ENCODE results near the gene TAPT1.
"Not testable (repeated sequence)": the region's sequence is repeated elsewhere in the genome, so short reads cannot be mapped to it uniquely, and the experiment has no call there.

TAPT1 gene

GRCh38 chr4:16225863-16226815 is at the start of gene TAPT1:
TSS of gene TAPT1 (minus strand) at chr4:16226471. CDS start at chr4:16226457, 14 bp downstream.
- DNase-seq = peak; percentile 52

- no peak for DNase-seq
Measured at GRCh38 chr4:16271411-16271810, 45.1 kb upstream of the TAPT1 start.

- DNase-seq = no peak
Measured at GRCh38 chr4:16270454-16271328, 44.4 kb upstream of the TAPT1 start.

GRCh38 chr4:16269742-16270453 is 43.6 kb upstream of the TAPT1 start:
- not testable (repeated sequence) for DNase-seq

GRCh38 chr4:16269240-16269639 is 43.0 kb upstream of the TAPT1 start:
- no peak for DNase-seq

GRCh38 chr4:16268290-16268689 is 42.0 kb upstream of the TAPT1 start:
- DNase-seq = no peak

- DNase-seq = no peak
Measured at GRCh38 chr4:16267639-16268038, 41.4 kb upstream of the TAPT1 start.

GRCh38 chr4:16265820-16266219 is 39.5 kb upstream of the TAPT1 start:
- DNase-seq = no peak

GRCh38 chr4:16264798-16265197 is 38.5 kb upstream of the TAPT1 start:
- peak; percentile 25 for DNase-seq

GRCh38 chr4:16263056-16263455 is 36.8 kb upstream of the TAPT1 start:
- no peak for DNase-seq

- no peak for DNase-seq
Measured at GRCh38 chr4:16262188-16262587, 35.9 kb upstream of the TAPT1 start.

GRCh38 chr4:16261313-16261878 is 35.1 kb upstream of the TAPT1 start:
- no peak for DNase-seq

- DNase-seq = no peak
Measured at GRCh38 chr4:16259889-16260246, 33.6 kb upstream of the TAPT1 start.

- no peak for DNase-seq
Measured at GRCh38 chr4:16259241-16259888, 33.1 kb upstream of the TAPT1 start.

- DNase-seq = no peak
Measured at GRCh38 chr4:16257611-16258010, 31.3 kb upstream of the TAPT1 start.

GRCh38 chr4:16256343-16256742 is 30.1 kb upstream of the TAPT1 start:
- no peak for DNase-seq

- no peak for DNase-seq
Measured at GRCh38 chr4:16255730-16256129, 29.5 kb upstream of the TAPT1 start.

- DNase-seq = no peak
Measured at GRCh38 chr4:16253127-16253960, 27.1 kb upstream of the TAPT1 start.

- DNase-seq = no peak
Measured at GRCh38 chr4:16250661-16251365, 24.5 kb upstream of the TAPT1 start.

GRCh38 chr4:16248605-16249004 is 22.3 kb upstream of the TAPT1 start:
- DNase-seq = no peak

- DNase-seq = no peak
Measured at GRCh38 chr4:16245241-16245640, 19.0 kb upstream of the TAPT1 start.
